Stimulated activated memory B cell treated with anti-CD40 and anti-IgM and Interleukin-4, amounts not matched to agents 10 μg/mL and 1 μg/mL and 100 μg/mL, for 72 hours (primary cell): ENCODE measurements around the gene UBE2H.
"Not testable (repeated sequence)": the region's sequence is repeated elsewhere in the genome, so short reads cannot be mapped to it uniquely, and the experiment has no call there.

Experiments used
- ATAC-seq: fragments of 150-1000 bp; cut with Tn5 transposase; 2 replicates; pipeline ENCODE4 v1.10.0; 2021
- H3K27ac Mint-ChIP-seq: one replicate; pipeline ENCODE4 v1.8.0; 2022; ENCODE audit warnings: mild to moderate bottlenecking, mixed read lengths
- H3K27me3 Mint-ChIP-seq: one replicate; pipeline ENCODE4 v1.8.0; 2022; ENCODE audit warnings: mixed read lengths
- H3K36me3 Mint-ChIP-seq: one replicate; pipeline ENCODE4 v1.8.0; 2022; ENCODE audit warnings: mixed read lengths
- H3K4me1 Mint-ChIP-seq: one replicate; pipeline ENCODE4 v1.8.0; 2022; ENCODE audit warnings: mixed read lengths
- H3K4me3 Mint-ChIP-seq: one replicate; pipeline ENCODE4 v1.8.0; 2022; ENCODE audit warnings: mild to moderate bottlenecking, moderate library complexity, mixed read lengths
- H3K9me3 Mint-ChIP-seq: one replicate; pipeline ENCODE4 v1.8.0; 2022; ENCODE audit warnings: mixed read lengths

UBE2H gene

GRCh38 chr7:129823143-129823542 is 129.6 kb downstream of the UBE2H start:
- H3K4me1 Mint-ChIP-seq = peaks cover 18% of the 10 kb centered on the region
- ATAC-seq, H3K9me3 Mint-ChIP-seq, H3K27ac Mint-ChIP-seq, H3K27me3 Mint-ChIP-seq, H3K36me3 Mint-ChIP-seq, H3K4me3 Mint-ChIP-seq: not testable (repeated sequence)

GRCh38 chr7:129821476-129821875 is 131.3 kb downstream of the UBE2H start:
- Mint-ChIP-seq H3K36me3 (peaks cover 13% of the 10 kb centered on the region), H3K9me3 (peaks cover 11% of the 10 kb centered on the region), H3K4me3 (no peak overlapping the region), H3K4me1 (peaks cover 18% of the 10 kb centered on the region), H3K27me3 (peaks cover 10% of the 10 kb centered on the region), H3K27ac (no peak overlapping the region)
- ATAC-seq = no peak

- Mint-ChIP-seq H3K36me3 (peaks cover 13% of the 10 kb centered on the region), H3K27ac (no peak overlapping the region), H3K4me1 (no peaks in the 10 kb centered on the region), H3K4me3 (no peak overlapping the region), H3K9me3 (peaks cover 11% of the 10 kb centered on the region), H3K27me3 (peaks cover 10% of the 10 kb centered on the region)
- no peak for ATAC-seq
Observed at GRCh38 chr7:129816742-129817141, 136.0 kb downstream of the UBE2H start.

- no peaks in the 10 kb centered on the region for H3K36me3 Mint-ChIP-seq
- H3K27me3 Mint-ChIP-seq = peaks cover 10% of the 10 kb centered on the region
- peak; percentile 55 for ATAC-seq
- no peak overlapping the region for H3K27ac Mint-ChIP-seq
- no peak overlapping the region for H3K4me3 Mint-ChIP-seq
- H3K9me3 Mint-ChIP-seq = no peaks in the 10 kb centered on the region
- no peaks in the 10 kb centered on the region for H3K4me1 Mint-ChIP-seq
Observed at GRCh38 chr7:129807863-129808262, 144.9 kb downstream of the UBE2H start.

GRCh38 chr7:129804890-129805719 is 147.7 kb downstream of the UBE2H start:
- H3K4me3 Mint-ChIP-seq = no peak overlapping the region
- H3K4me1 Mint-ChIP-seq = no peaks in the 10 kb centered on the region
- H3K27me3 Mint-ChIP-seq = peaks cover 10% of the 10 kb centered on the region
- no peak for ATAC-seq
- H3K27ac Mint-ChIP-seq = no peak overlapping the region
- no peaks in the 10 kb centered on the region for H3K9me3 Mint-ChIP-seq
- no peaks in the 10 kb centered on the region for H3K36me3 Mint-ChIP-seq

- ATAC-seq = no peak
- H3K27me3 Mint-ChIP-seq = peaks cover 10% of the 10 kb centered on the region
- H3K27ac Mint-ChIP-seq = no peak overlapping the region
- no peaks in the 10 kb centered on the region for H3K4me1 Mint-ChIP-seq
- no peaks in the 10 kb centered on the region for H3K36me3 Mint-ChIP-seq
- H3K9me3 Mint-ChIP-seq = no peaks in the 10 kb centered on the region
- H3K4me3 Mint-ChIP-seq = no peak overlapping the region
Observed at GRCh38 chr7:129804111-129804889, 148.5 kb downstream of the UBE2H start.

- no peak overlapping the region for H3K4me3 Mint-ChIP-seq
- ATAC-seq = no peak
- H3K27ac Mint-ChIP-seq = no peak overlapping the region
- no peaks in the 10 kb centered on the region for H3K4me1 Mint-ChIP-seq
- H3K36me3 Mint-ChIP-seq = no peaks in the 10 kb centered on the region
- H3K27me3 Mint-ChIP-seq = peaks cover 10% of the 10 kb centered on the region
- H3K9me3 Mint-ChIP-seq = no peaks in the 10 kb centered on the region
Observed at GRCh38 chr7:129803546-129804081, 149.1 kb downstream of the UBE2H start.

- ATAC-seq = no peak
- Mint-ChIP-seq H3K27ac (no peak overlapping the region), H3K27me3 (peaks cover 21% of the 10 kb centered on the region), H3K4me1 (no peaks in the 10 kb centered on the region), H3K4me3 (no peak overlapping the region), H3K36me3 (no peaks in the 10 kb centered on the region), H3K9me3 (no peaks in the 10 kb centered on the region)
Observed at GRCh38 chr7:129801882-129802281, 150.9 kb downstream of the UBE2H start.

GRCh38 chr7:129800901-129801300 is 151.9 kb downstream of the UBE2H start:
- H3K9me3 Mint-ChIP-seq = no peaks in the 10 kb centered on the region
- H3K36me3 Mint-ChIP-seq = no peaks in the 10 kb centered on the region
- H3K27me3 Mint-ChIP-seq = peaks cover 21% of the 10 kb centered on the region
- no peak for ATAC-seq
- H3K4me1 Mint-ChIP-seq = no peaks in the 10 kb centered on the region
- no peak overlapping the region for H3K4me3 Mint-ChIP-seq
- H3K27ac Mint-ChIP-seq = no peak overlapping the region

GRCh38 chr7:129799350-129799955 is 153.3 kb downstream of the UBE2H start:
- Mint-ChIP-seq H3K27ac (no peak overlapping the region), H3K27me3 (peaks cover 21% of the 10 kb centered on the region), H3K36me3 (no peaks in the 10 kb centered on the region), H3K4me3 (no peak overlapping the region), H3K9me3 (no peaks in the 10 kb centered on the region), H3K4me1 (no peaks in the 10 kb centered on the region)
- peak; percentile 21 for ATAC-seq

GRCh38 chr7:129798616-129799349 is 154.0 kb downstream of the UBE2H start:
- Mint-ChIP-seq H3K4me1 (no peaks in the 10 kb centered on the region), H3K4me3 (no peak overlapping the region), H3K27ac (no peak overlapping the region), H3K36me3 (no peaks in the 10 kb centered on the region), H3K27me3 (peaks cover 19% of the 10 kb centered on the region), H3K9me3 (no peaks in the 10 kb centered on the region)
- ATAC-seq = no peak

- H3K27ac Mint-ChIP-seq = no peak overlapping the region
- ATAC-seq = no peak
- no peaks in the 10 kb centered on the region for H3K36me3 Mint-ChIP-seq
- no peaks in the 10 kb centered on the region for H3K4me1 Mint-ChIP-seq
- no peak overlapping the region for H3K4me3 Mint-ChIP-seq
- H3K9me3 Mint-ChIP-seq = no peaks in the 10 kb centered on the region
- peaks cover 14% of the 10 kb centered on the region for H3K27me3 Mint-ChIP-seq
Observed at GRCh38 chr7:129797214-129797789, 155.5 kb downstream of the UBE2H start.

GRCh38 chr7:129796186-129796775 is 156.5 kb downstream of the UBE2H start:
- peaks cover 24% of the 10 kb centered on the region for H3K27me3 Mint-ChIP-seq
- no peak overlapping the region for H3K4me3 Mint-ChIP-seq
- H3K36me3 Mint-ChIP-seq = no peaks in the 10 kb centered on the region
- no peak for ATAC-seq
- no peaks in the 10 kb centered on the region for H3K4me1 Mint-ChIP-seq
- no peak overlapping the region for H3K27ac Mint-ChIP-seq
- H3K9me3 Mint-ChIP-seq = no peaks in the 10 kb centered on the region

- H3K9me3 Mint-ChIP-seq, H3K36me3 Mint-ChIP-seq, ATAC-seq, H3K27ac Mint-ChIP-seq, H3K4me3 Mint-ChIP-seq, H3K4me1 Mint-ChIP-seq: not testable (repeated sequence)
- H3K27me3 Mint-ChIP-seq = peaks cover 37% of the 10 kb centered on the region
Observed at GRCh38 chr7:129794461-129794860, 158.3 kb downstream of the UBE2H start.
